Measurements from ENCODE around the gene OGFR.

The OGFR gene

DNA sequence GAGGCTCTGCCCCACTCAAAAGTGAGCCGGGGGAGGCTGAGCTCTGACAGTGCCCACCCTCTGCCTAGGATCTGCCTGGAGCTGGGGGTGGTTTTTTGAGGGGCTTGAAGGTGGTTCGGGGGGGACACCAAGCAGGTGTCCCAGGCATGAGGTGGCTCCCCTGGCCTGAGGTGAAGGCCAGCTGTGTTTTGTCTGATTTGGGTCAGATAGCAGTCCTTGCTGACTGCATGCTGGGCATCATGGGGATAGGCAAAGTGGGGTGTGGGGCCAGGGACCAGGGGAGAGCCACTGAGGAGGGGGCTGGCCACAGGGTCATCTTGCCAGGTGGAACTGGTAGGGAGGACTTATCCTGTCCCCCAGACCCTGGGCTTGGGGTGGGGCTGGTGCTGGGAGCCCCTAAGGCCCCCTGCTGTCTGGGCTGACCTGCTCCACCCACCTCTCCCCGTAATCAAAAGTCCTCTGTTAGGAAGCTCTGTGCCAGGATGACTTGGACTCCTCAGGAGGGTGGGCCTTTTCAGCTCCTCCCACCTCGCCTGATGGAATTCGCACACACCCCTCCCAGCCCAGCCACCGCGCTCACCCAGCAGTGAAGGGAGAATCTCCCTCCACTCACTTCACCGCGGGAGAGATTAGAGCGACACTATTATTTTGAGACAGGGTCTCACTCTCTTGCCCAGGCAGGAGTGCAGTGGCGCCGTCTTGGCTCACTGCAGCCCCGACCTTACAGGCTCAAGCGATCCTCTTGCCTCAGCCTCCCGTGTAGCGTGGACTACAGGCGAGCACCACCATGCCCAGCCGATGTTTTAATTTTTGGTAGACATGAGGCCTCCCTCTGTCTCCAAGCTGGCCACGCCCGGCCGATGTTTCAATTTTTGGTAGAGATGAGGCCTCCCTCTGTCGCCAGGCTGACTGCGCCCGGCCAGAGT lies 10.7 kb downstream of the OGFR start:
- DNase-seq (ENCODE audit: low read depth): no peak

DNA sequence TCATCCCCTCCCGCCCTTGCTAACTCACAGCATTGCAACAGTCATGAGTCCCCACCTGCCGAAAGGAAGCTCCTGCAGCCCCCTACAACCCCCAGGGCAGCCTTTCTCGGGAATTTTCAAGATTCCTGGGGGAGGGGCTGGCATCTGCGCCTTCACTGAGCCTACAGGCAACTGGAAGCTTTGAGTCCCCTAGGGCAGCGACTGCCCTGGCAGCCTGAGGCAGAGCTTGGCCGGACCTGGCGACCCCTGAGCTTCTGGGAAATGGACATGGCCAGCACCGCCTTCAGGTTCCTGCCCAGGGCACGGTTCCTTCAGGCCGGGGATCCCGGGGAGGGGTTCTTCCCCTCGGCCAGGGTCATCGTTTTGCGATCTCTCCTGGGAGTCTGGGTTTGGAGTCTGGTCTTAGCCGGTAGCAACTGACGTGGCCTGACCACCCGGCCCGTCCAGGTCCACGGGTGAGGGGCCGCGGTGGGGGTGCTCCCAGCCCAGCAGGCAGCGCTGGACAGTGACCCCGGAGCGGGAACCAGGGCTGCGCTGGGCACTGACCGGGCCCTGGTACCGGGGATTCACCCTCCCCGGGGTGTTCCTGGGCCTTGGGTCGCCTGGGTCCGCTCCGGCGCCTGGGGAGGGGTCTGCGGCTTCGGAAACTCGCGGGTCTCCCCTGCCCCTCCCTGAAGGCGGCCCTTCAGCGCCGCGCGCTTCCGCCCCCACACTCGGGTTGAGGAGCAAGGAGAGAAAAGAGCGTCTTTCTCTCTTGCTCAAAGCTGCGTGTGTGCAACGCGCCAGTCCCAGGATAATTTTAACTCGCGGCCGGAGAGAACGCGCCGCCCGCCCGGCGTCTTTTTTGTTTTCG lies 11.6 kb downstream of the OGFR start:
- DNase-seq (ENCODE audit: low read depth): no peak

- DNase-seq (ENCODE audit: low read depth): no peak
Observed at GRCh38 chr20:62816884-62817873, 12.5 kb downstream of the OGFR start, which contains the start of gene COL9A3. Gene COL9A3 (plus strand): TSS chr20:62817050. CDS start chr20:62817065, 15 bp downstream.

- no peak for DNase-seq (ENCODE audit: low read depth)
Observed at GRCh38 chr20:62817975-62818591, 13.4 kb downstream of the OGFR start.

GRCh38 chr20:62818592-62819493 lies 14.2 kb downstream of the OGFR start:
- DNase-seq (ENCODE audit: low read depth): no peak

- DNase-seq (ENCODE audit: low read depth): no peak
Observed at GRCh38 chr20:62819494-62820174, 15.0 kb downstream of the OGFR start.

- no peak for DNase-seq (ENCODE audit: low read depth)
Observed at GRCh38 chr20:62820208-62820961, 15.8 kb downstream of the OGFR start.

DNA sequence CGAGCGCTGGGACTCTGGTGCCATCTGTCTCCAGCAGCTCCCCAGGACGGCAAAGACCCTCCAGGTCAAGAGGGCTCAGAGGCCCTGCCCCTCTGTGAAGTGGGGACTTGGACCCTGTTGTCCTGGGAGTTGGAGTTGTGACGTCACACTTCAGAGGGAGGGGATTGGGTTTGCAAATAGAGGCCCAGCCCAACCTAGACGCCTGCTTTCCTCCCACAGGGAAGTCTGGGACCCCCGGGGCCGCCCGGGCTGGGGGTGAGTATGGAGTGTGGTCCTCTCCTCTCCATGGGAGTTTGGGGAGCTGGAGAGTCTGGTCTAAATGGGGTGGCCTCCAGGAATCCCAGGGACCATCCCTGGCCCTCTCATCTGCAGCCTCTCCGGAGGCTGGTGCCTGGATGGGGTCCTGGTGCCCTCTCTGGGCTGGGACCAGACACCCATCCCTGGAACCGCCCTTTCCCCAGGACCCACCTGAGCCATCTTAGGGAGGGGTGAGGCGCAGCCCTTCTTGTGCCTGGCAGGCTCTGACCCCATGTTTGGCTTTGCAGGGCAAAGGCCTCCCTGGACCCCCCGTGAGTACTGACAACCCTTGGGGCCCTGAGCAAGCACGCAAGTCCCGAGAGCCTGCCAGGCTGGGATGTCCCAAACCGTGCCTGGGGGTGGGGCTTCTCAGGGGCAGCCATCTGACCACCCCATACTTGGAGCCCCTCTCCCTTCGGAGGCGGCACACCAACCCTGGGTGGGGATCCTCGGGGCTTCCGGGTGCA lies 16.5 kb downstream of the OGFR start:
- DNase-seq (ENCODE audit: low read depth): no peak

GRCh38 chr20:62821726-62822210 lies 17.1 kb downstream of the OGFR start:
- DNase-seq (ENCODE audit: low read depth): no peak

DNA sequence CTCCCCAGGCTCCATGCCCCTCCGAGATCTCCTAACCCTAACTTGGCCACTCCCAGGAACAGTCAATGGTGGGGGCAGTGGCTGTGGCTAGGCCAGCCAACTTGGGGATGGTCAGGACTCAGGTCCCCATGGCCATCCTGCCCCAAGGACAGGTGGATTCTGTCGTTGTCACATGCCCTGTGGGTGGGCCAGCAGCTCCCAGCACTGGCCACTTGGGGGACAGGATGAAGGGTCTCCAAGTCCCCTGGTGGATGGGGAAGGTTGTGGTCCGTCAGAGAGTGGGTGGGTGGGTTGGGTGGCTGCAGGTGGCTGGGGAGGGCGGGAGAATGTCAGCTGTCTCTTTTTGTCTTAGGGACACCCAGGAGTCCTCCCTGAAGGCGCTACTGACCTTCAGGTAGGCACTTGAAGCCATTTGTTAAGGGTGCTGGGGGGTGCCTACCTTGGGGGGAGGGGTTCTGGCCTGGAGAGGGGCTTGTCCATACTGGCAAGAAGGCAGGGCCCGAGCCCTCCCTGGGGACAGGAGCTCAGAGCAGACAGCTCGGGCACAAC lies 17.7 kb downstream of the OGFR start:
- no peak for DNase-seq (ENCODE audit: low read depth)

- peak; percentile 59 for DNase-seq (ENCODE audit: low read depth)
Observed at GRCh38 chr20:62822788-62823651, 18.4 kb downstream of the OGFR start.

- no peak for DNase-seq (ENCODE audit: low read depth)
Observed at GRCh38 chr20:62823688-62824475, 19.2 kb downstream of the OGFR start.

GRCh38 chr20:62824476-62825332 lies 20.1 kb downstream of the OGFR start:
- DNase-seq (ENCODE audit: low read depth): peak; percentile 35

DNA sequence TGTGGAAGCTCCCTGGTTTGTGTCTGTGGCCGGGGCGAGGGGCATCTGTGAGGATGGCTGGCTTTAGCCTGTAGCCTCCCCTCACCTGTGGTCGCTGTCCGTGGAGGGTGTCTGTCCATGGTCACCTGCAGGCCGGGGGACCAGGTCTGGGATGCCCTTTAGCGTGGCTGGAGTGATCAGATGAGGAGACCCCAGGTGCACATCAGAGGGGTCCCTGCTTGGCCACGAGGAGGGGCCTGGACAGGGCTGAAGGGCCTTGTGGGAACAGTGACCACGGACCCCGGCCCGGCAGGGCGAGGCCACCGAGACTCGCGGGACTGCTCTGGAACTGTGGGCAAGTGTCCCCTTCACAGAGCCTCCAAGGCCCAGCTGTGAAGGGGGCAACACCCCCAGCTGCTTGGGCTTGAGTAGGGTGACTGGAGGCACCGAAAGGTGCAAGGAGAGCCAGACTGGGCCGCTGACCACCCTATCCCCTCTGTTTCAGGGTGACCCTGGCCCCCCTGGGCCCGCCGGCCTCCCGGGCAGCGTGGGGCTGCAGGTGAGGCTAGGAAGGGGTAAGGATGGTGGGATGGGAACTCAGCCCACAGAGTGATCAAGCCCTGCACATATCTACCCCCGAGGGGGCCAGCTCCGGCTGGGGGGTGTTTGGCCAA lies 20.8 kb downstream of the OGFR start:
- no peak for DNase-seq (ENCODE audit: low read depth)
